GM12878 (cell line): ENCODE measurements around the gene RSAD2.

ENCODE experiments used
- CTCF ChIP-seq, 3 experiments: IDR thresholded peaks in 2 of 3; conservative IDR thresholded peaks in 1 of 3; 2 replicates each; pipeline ENCODE4 v1.5.1; 2011; ENCODE audit warnings: low read depth in 3 of 3, low read length in 3 of 3, mild to moderate bottlenecking in 3 of 3, control low read depth in 2 of 3, moderate library complexity in 2 of 3, inconsistent platforms in 1 of 3, mixed read lengths in 1 of 3; ENCODE audit not compliant: control insufficient read depth in 2 of 3, insufficient read depth in 1 of 3; ENCODE audit errors: extremely low read depth in 1 of 3
- GABPA ChIP-seq: IDR thresholded peaks from 2 replicates; pipeline ENCODE4 v1.6.1; 2014; ENCODE audit warnings: antibody characterized with exemption, low read depth, mild to moderate bottlenecking, inconsistent platforms
- NR2C2 ChIP-seq: IDR thresholded peaks from 2 replicates; pipeline ENCODE4 v1.6.1; 2011; ENCODE audit warnings: borderline replicate concordance, low read depth; ENCODE audit not compliant: control insufficient read depth, insufficient read length
- NRF1 ChIP-seq: conservative IDR thresholded peaks from 2 replicates; pipeline ENCODE4 v1.6.1; 2011; ENCODE audit warnings: mild to moderate bottlenecking, low read depth, low read length, improper control_type of control experiment
- PKNOX1 ChIP-seq: fragments of 450-650 bp; IDR thresholded peaks from 2 replicates; pipeline ENCODE4 v1.6.1; 2016; ENCODE audit warnings: mild to moderate bottlenecking
- POLR2A ChIP-seq: IDR thresholded peaks from 2 replicates; pipeline ENCODE4 v1.6.1; 2011; ENCODE audit warnings: low read depth, mild to moderate bottlenecking, low read length
- POLR2AphosphoS5 ChIP-seq: IDR thresholded peaks from 2 replicates; pipeline ENCODE4 v1.6.1; 2011; ENCODE audit warnings: mild to moderate bottlenecking, low read length, inconsistent platforms
- RAD21 ChIP-seq: IDR thresholded peaks from 2 replicates; pipeline ENCODE4 v1.6.1; 2011; ENCODE audit warnings: mild to moderate bottlenecking, low read depth, low read length, moderate library complexity; ENCODE audit not compliant: insufficient read depth
- RFX5 ChIP-seq: IDR thresholded peaks from 2 replicates; pipeline ENCODE4 v1.6.1; 2011; ENCODE audit warnings: low read depth, low read length, improper control_type of control experiment
- SREBF1 ChIP-seq: IDR thresholded peaks from 2 replicates; pipeline ENCODE4 v1.6.1; 2012; ENCODE audit warnings: mild to moderate bottlenecking, low read length
- ZNF274 ChIP-seq: IDR thresholded peaks from one replicate; pipeline ENCODE4 v1.8.0; 2011; ENCODE audit not compliant: insufficient read length, insufficient read depth
- ZSCAN29 ChIP-seq: fragments of 450-650 bp; IDR thresholded peaks from 2 replicates; pipeline ENCODE4 v1.6.1; 2017; ENCODE audit warnings: mild to moderate bottlenecking, moderate library complexity
- TF ChIP-seq, protein P1 (sequence below): IDR thresholded peaks from 2 replicates; pipeline ENCODE4 v1.6.1; 2011; ENCODE audit warnings: borderline replicate concordance, low read depth, mild to moderate bottlenecking, moderate library complexity, low read length; ENCODE audit not compliant: insufficient read depth, poor library complexity, severe bottlenecking
- TF ChIP-seq, protein P2 (sequence below): fragments of 450-650 bp; formaldehyde crosslinking; IDR thresholded peaks from 2 replicates; pipeline ENCODE4 v1.4.0; 2022; ENCODE audit warnings: mild to moderate bottlenecking, moderate library complexity

- TF ChIP-seq POLR2AphosphoS5 = no peak
- no peak for TF ChIP-seq NR2C2
- TF ChIP-seq CTCF (IDR thresholded peaks at IDR 0.05 in 2 of 3, conservative IDR thresholded peaks at IDR 0.05 in 1 of 3; ENCODE audit: control insufficient read depth in 2 of 3, extremely low read depth in 1 of 3, insufficient read depth in 1 of 3, low read depth in 3 of 3, low read length in 3 of 3) = no peak
- TF ChIP-seq SREBF1 = no peak
- no peak for TF ChIP-seq RFX5
- TF ChIP-seq PKNOX1 = no peak
- TF ChIP-seq NRF1 = no peak
- no peak for TF ChIP-seq ZSCAN29
- no peak for TF ChIP-seq GABPA
- no peak for TF ChIP-seq POLR2A
- TF ChIP-seq, protein P1, sequence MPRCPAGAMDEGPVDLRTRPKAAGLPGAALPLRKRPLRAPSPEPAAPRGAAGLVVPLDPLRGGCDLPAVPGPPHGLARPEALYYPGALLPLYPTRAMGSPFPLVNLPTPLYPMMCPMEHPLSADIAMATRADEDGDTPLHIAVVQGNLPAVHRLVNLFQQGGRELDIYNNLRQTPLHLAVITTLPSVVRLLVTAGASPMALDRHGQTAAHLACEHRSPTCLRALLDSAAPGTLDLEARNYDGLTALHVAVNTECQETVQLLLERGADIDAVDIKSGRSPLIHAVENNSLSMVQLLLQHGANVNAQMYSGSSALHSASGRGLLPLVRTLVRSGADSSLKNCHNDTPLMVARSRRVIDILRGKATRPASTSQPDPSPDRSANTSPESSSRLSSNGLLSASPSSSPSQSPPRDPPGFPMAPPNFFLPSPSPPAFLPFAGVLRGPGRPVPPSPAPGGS = no peak
- no peak for TF ChIP-seq RAD21
- no peak for TF ChIP-seq ZNF274
- TF ChIP-seq, protein P2, sequence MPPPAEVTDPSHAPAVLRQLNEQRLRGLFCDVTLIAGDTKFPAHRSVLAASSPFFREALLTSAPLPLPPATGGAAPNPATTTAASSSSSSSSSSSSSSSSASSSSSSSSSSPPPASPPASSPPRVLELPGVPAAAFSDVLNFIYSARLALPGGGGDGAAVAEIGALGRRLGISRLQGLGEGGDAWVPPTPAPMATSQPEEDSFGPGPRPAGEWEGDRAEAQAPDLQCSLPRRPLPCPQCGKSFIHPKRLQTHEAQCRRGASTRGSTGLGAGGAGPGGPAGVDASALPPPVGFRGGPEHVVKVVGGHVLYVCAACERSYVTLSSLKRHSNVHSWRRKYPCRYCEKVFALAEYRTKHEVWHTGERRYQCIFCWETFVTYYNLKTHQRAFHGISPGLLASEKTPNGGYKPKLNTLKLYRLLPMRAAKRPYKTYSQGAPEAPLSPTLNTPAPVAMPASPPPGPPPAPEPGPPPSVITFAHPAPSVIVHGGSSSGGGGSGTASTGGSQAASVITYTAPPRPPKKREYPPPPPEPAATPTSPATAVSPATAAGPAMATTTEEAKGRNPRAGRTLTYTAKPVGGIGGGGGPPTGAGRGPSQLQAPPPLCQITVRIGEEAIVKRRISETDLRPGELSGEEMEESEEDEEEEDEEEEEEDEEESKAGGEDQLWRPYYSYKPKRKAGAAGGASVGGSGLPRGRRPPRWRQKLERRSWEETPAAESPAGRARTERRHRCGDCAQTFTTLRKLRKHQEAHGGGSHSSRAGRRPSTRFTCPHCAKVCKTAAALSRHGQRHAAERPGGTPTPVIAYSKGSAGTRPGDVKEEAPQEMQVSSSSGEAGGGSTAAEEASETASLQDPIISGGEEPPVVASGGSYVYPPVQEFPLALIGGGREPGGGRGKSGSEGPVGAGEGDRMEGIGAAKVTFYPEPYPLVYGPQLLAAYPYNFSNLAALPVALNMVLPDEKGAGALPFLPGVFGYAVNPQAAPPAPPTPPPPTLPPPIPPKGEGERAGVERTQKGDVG (CRISPR knock-in tag) = no peak
Observed at GRCh38 chr2:6933911-6934310, 56.3 kb downstream of the RSAD2 start.
